ENCODE results near the gene CDRT4.
A peak's percentile ranks its signal among the peaks of the same experiment; 100 is the strongest.

CDRT4 gene

DNA sequence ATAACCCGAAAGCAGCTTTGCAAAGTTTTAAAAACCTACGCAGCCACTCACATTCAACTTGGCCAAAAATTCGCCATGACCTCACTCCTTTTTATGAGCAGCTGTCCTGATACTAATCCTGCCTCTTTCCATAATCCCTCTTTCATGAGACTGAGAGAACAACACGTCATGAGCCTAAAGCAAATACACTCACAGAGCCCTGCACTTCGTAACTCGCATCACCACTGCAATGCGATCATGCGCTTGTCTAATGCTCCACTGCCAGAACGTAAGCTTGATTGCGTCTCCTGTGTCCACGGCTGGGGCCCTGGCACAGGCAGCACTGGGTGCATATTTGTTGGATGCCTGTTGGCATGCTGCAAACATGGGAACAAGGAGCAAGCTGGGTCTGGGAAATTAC is 36.2 kb downstream of the CDRT4 start:
- DNase-seq, result no peak

DNA sequence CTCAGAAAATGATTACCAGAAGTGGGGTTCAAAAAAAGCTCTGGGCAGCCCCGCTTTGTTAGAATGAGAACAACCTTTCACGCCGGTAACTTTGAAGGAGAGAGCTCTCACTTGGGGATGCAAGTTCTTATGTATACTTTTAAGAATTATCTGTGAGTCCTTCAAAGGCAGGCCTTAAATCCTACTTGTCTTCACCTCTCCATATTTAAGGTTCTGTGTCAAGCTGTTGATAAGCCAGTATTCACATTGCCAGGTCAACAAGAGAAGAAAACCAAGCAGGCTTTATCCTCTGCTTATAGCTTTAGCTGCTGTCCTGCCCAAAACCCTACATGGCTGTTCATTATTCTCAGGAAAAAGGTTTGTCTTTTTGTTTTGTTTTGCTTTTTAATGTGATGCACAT is 42.9 kb downstream of the CDRT4 start:
- DNase-seq, result no peak

- no peak for DNase-seq
Measured at GRCh38 chr17:15422392-15422965, 44.9 kb downstream of the CDRT4 start.

DNA sequence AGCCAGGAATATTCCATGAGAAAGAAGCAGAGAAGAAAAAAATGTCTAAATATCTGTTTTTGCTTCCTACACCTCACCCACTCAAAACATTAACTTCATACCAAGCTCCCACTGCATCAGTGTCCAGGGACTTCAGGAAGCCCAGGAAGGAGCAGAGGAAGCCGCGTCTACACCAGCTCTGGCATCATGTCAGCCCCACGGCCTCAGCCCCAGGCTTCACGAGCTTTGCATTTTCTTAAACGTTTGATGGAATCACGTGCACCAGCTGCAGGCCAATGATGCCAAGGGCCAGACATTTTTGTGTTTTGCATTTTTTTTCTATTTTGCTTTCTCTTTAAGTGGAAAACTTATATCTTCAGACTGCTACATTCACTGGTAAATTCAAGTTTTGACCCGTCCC is 48.6 kb downstream of the CDRT4 start:
- DNase-seq, result no peak

- peak; percentile 48 for DNase-seq
Measured at GRCh38 chr17:15414532-15415306, 52.7 kb downstream of the CDRT4 start.

- no peak for DNase-seq
Measured at GRCh38 chr17:15413101-15413771, 54.2 kb downstream of the CDRT4 start.

DNA sequence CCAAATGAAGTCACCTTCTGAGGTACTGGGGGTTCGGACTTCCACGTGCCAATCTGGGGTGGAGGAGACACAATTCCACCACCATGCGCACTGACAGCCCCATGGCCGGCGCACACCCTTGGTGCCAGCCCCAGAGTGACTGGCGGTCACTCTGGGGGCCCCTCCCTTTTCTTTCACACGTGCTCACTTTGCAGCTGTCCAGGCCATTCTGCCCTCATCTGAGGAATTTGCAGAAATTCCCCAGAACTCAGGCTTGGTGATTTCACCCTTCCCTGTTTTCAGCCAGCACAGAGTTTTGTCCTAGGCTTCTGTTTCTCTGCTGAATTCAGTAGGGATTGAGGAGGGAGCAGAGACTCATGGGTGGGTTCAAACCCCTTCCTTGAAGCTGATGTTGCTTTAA is 54.8 kb downstream of the CDRT4 start:
- no peak for DNase-seq

DNA sequence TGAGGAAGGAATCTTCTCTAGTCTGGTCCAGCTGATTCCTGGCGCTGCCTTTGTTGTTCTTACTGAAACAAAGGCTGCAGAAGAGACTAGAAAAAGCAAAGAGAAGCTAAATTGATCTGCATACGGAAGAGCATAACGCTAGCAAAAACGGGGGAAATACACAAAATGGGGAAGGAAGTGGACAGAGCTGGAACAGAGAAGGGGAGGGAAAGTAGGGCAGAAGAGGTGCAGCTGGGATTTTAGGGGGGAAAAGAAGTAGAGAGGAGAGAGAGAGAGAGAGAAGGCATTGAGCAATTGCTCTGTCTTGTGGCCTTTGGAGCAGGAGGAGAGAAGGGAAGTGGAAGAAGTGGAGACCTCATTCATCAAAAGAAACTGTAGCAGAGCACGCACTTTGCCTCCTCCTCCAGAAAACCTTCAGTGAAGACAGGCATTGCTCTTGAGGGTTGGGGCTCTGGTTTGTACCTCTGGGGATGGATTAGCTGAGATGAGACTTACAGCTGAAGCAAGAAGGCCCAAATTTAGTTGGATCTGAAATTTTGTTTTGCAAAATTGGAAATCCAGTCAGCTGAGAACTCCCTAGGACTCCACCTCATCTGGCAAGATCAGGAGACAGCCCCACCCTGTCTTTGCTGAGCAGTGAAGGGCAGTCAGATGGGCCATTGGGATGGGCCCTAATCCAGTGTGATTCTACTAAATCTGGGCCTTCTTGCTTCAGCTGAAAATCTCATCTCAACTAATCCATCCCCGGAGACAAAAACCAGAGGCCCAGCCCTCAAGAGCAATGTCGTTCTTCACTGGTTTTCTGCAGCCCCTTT is 55.8 kb downstream of the CDRT4 start:
- no peak for DNase-seq

- no peak for DNase-seq
Measured at GRCh38 chr17:15409721-15410250, 57.6 kb downstream of the CDRT4 start.

DNA sequence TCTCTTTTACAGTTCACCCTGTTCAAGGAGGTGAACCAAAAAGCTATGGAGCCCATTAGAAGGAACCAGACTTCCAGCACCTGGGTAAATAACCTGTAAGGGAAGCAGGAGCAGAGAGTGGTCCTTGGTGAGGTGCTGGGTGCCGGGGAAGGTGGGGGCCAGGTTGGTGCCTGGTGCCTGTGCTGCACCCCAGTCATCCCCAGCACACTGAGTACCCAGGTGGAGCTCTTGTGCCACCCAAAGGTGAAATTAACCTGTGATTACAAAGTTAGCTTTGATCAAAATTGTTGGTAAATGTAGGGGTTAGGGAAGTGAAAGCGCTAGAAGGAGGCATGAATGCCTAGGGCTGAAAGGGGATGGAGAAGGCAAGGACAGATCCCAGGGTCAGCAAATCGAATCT is 58.6 kb downstream of the CDRT4 start:
- no peak for DNase-seq

- no peak for DNase-seq
Measured at GRCh38 chr17:15406081-15406480, 61.3 kb downstream of the CDRT4 start.

DNA sequence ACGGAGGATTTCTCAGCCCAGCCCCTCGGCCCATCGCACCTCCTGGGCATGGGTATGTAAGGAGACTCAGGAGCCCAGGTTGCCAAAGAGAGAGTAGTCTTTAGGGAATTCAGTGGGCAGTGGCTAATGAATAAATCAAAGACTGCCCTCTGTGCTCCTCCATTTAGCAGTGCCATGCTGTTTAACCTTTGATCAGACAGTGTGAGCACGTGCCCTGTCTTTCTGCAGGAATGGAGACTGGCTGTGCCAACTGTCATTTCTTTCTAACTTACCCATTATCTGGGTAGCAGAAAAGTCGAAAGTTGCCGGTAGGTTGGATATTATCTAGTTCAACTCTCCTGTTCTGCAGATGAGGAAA is 62.4 kb downstream of the CDRT4 start:
- DNase-seq, result no peak

DNA sequence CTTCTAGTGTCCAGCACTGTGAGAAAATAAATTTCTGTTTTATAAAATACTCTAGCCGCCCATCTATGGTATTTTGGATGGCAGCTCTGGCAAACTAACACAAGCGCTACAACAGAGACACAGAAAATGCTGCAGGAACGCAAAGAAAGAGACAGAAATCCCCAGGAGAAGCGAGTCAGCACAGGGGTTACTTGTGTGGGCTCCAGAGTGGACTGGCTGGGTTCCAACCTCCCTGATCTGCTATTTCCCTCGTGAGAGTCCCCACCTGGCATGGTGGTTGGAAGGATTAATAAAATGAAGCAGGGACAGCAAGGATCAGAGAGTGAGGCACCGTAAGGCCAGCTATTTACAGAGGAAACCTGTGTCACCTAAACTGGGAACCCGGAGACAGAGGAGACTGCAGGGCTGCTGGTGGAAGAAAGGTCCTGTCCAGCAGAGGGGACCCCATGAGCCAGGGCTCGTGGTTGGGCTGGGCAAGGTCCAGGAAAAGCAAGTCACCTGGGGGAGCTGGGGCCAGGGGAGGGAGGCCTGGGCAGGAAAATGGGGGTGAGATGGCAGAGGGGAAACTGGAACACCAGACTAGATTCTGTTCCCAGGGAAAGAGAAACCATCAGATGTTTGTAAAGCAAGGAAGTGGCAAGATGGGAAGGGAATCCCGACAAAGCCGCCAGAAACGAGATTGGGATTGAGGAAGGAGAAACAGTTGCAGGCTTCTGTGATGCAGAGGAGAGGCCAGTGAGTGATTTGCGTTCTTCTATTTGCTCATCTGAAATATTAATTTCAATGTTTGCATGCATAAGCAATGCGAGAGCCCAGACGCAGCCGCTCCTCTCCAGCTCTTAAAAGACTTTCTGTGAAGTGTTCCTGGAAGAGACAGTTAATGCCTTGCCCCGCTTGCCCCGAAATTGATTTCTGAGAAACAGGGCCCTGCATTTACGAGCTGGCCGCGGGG is 63.0 kb downstream of the CDRT4 start:
- DNase-seq, result no peak

DNA sequence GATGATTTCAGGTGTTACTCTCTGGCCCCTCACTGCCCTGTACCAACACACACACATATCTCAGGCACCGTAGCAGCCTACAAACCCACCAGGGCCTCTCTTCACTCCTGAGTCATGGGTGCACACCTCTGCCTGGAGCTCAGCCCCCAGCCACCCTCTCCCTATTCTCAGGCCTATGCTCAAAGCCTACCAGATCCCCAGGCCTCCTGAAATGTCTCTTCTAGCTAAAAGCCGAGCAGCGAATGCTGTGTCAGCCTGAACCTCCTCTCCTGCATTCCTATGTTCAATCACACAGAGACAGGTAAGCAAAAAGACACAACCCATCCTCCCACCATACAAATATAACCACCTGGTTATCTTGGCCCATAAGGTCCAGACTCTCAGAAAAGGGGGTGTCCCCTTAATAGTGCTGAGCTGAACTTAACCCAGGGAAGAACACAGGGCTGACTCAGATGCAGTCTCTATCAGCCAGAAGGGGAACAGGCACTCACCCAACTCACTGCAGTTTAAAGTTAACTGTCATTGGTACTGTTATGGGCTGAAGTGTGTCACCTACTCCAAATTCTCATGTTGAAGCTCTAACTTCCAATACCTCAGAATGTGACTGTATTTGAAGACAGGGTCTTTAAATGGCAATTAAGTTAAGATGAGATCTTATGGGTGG is 64.0 kb downstream of the CDRT4 start:
- no peak for DNase-seq

DNA sequence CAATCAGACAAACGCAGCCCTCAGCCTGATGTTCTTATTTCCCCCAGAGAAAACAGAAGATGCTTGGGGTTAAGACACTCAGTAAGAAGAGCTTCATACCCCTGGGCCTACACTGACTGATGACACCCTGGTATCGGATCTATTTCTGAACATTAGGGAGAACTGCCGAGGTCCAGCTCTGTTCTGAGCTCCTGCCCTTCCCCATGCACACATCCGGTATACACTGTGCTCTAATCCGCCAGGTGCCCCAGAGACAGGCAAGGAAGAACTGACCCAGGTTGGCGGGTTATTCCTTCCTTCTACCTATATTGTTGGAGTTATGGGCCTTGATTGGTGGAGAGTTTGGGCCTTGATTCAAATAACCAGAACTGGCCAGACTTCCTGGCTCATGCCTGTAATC is 68.0 kb downstream of the CDRT4 start:
- DNase-seq, result no peak

GRCh38 chr17:15398736-15399331 is 68.6 kb downstream of the CDRT4 start:
- DNase-seq, result no peak

DNA sequence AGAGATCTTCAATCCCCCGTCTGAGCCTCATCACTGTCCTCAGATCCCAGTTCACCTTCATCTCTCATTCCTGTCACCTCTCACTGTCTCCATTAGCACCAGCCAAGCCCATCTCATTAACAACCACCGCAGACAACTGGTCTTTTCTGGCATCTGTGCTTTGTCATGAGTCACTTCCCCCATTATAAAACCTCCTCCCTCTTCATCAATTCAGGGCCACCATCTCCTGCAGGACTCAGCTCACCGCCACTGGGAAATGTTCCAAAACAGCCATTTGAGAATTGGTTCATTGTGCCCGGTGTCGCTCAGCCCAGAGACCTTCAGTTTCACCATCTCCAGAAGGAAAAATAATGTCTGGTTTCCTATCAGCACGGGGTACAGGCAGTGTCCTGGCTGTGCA is 69.1 kb downstream of the CDRT4 start:
- no peak for DNase-seq

DNA sequence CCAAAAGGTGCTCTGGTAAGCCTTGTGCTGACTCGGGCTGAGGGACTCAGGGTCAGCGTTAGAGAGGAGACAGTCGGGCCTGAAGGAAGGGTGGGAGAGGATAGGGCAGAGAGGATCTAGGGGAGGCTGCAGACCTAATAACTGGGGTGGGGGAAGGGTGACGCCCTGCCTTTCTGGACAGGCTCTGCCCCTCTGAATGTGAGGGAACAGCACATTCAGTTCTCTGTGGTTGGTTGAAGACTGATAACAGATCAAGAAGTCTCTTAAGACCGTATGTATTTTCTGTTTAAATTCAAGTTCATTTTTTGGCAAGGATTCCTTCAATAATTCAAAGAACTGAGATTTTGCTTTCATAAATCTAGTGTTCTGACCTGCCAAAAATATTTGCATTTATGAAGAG is 69.8 kb downstream of the CDRT4 start:
- no peak for DNase-seq

- DNase-seq, result no peak
Measured at GRCh38 chr17:15395091-15395490, 72.3 kb downstream of the CDRT4 start.

DNA sequence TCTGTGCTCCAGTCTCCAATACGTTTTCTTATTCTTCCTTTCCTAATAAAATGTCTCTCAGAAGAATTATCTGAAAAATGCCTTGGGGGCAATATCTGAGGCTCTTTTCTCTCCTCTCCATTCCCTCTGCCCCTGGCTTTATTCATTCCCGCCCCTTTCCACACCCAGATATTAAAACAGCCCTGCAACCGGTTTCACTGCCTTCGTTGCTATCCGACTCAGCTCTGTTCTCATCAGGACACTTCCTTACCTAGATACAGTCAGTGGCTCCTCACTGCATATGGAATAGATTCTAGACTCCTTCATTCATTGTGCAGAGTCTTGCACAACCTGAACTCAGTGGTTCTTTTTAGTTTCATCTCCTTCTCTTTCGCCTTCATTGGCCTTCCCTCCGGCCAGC is 74.0 kb downstream of the CDRT4 start:
- DNase-seq, result no peak

DNA sequence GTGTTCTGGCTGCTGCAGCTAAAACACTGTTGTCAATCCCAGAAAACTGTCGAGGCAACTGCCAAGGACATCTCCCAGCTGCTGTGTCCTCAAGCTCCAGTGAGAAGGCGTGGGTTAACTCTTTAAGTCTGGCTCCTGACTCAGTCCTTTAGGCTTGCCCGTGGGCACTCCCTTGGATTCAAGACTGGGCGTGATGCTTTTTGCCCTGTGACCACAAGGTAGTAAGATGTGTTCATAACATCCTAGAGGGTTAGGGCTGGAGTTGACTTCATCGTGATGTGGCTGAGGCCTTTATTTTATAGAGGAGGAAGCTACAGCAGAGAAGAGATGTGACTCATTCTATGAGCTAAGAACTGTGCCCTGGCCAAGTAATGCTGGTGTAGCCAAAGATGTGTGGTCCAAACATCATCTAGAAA is 75.1 kb downstream of the CDRT4 start:
- no peak for DNase-seq

Data from NCI-H2171 treated with DMSO at 0.1 percent for 48 hours (cell line).